H1 (cell line): Measurements from ENCODE around the gene DGKA. TPM values are rescaled to one million over a fixed set of nuclear protein-coding genes. Genes with fewer than 3 reads are reported as not detected.
A peak's percentile ranks its signal among the peaks of the same experiment; 100 is the strongest.

Experiments
- CTCF ChIA-PET: fragments of 300-600 bp; sonication (Branson Sonifier 250); formaldehyde crosslinking; loops from one replicate; lab custom pipeline; 2021; ENCODE audit not compliant: partially characterized antibody; lab: Charles Lee
- POLR2A ChIA-PET: fragments of 300-600 bp; sonication (Branson Sonifier 250); formaldehyde crosslinking; loops from one replicate; lab custom pipeline; 2021; ENCODE audit warnings: inconsistent platforms; ENCODE audit not compliant: partially characterized antibody; lab: Charles Lee
- DNase-seq, 2 experiments: peaks; one replicate each; pipeline versions ENCODE4 v3.0.0 to v3.0.0-alpha.2; 2010 to 2022; ENCODE audit warnings: low spot score in 2 of 2, low read depth in 1 of 2, mixed read lengths in 1 of 2
- FAIRE-seq: peaks from 2 replicates; lab custom pipeline; 2011; peaks lifted over from hg19 to GRCh38; lab: Jason Lieb, UNC
- H2AFZ ChIP-seq: 2 replicates; pipeline ENCODE4 v1.8.1; 2012; ENCODE audit warnings: low read length, inconsistent platforms
- H2AK5ac ChIP-seq: 2 replicates; pipeline ENCODE4 v1.6.1; 2013; ENCODE audit warnings: low read depth, low read length
- H2BK120ac ChIP-seq: replicated peaks from 2 replicates; pipeline ENCODE3; 2013; ENCODE audit warnings: low read depth, low read length, inconsistent platforms
- H2BK12ac ChIP-seq: 2 replicates; pipeline ENCODE4 v1.6.1; 2013; ENCODE audit warnings: low read depth, low read length
- H2BK15ac ChIP-seq: 2 replicates; pipeline ENCODE4 v1.6.1; 2013; ENCODE audit warnings: low read length
- H2BK20ac ChIP-seq: 2 replicates; pipeline ENCODE4 v1.6.1; 2013; ENCODE audit warnings: low read length
- H2BK5ac ChIP-seq: 2 replicates; pipeline ENCODE4 v1.6.1; 2013; ENCODE audit warnings: low read depth, low read length
- H3K14ac ChIP-seq: 2 replicates; pipeline ENCODE4 v1.6.1; 2013; ENCODE audit warnings: inconsistent platforms; ENCODE audit not compliant: insufficient read length
- H3K18ac ChIP-seq: 2 replicates; pipeline ENCODE4 v1.6.1; 2013; ENCODE audit warnings: low read length; ENCODE audit errors: extremely low read depth
- H3K23ac ChIP-seq: 2 replicates; pipeline ENCODE4 v1.6.1; 2013; ENCODE audit warnings: inconsistent platforms; ENCODE audit not compliant: insufficient read length
- H3K23me2 ChIP-seq: 2 replicates; pipeline ENCODE4 v1.6.1; 2013; ENCODE audit warnings: low read depth, low read length
- H3K27ac ChIP-seq: 2 replicates; pipeline ENCODE4 v1.6.1; 2011; ENCODE audit warnings: low read depth, low read length, inconsistent platforms
- H3K27me3 ChIP-seq, 4 experiments: replicated peaks in 1 of 4; 1 replicate in 1 of 4; 2 replicates in 3 of 4; pipeline versions ENCODE4 v1.6.1 to v1.8.1; 2011 to 2013; ENCODE audit warnings: low read length in 3 of 4, mild to moderate bottlenecking in 3 of 4, inconsistent platforms in 2 of 4, mixed read lengths in 2 of 4, moderate library complexity in 1 of 4; ENCODE audit not compliant: control insufficient read depth in 3 of 4, insufficient read depth in 3 of 4; ENCODE audit errors: extremely low read depth in 1 of 4
- H3K36me3 ChIP-seq, 4 experiments: 2 replicates each; pipeline versions ENCODE4 v1.6.1 to v1.8.1; 2011 to 2013; ENCODE audit warnings: mild to moderate bottlenecking in 4 of 4, low read length in 3 of 4, moderate library complexity in 2 of 4, control low read depth in 1 of 4, inconsistent platforms in 1 of 4; ENCODE audit not compliant: insufficient read depth in 4 of 4, control insufficient read depth in 2 of 4
- H3K4ac ChIP-seq: replicated peaks from 2 replicates; pipeline ENCODE3; 2013; ENCODE audit warnings: low read length, low read depth, mixed read lengths, inconsistent platforms; ENCODE audit not compliant: insufficient read length
- H3K4me1 ChIP-seq, 4 experiments: replicated peaks in 1 of 4; 1 replicate in 1 of 4; 2 replicates in 3 of 4; pipeline versions ENCODE4 v1.6.1 to v1.8.1; 2011 to 2013; ENCODE audit warnings: low read length in 3 of 4, inconsistent platforms in 2 of 4, mixed read lengths in 1 of 4; ENCODE audit not compliant: insufficient read depth in 4 of 4, control insufficient read depth in 3 of 4
- H3K4me2 ChIP-seq, 2 experiments: 2 replicates each; pipeline versions ENCODE4 v1.6.1 to v1.8.1; 2011 to 2013; ENCODE audit warnings: low read depth in 2 of 2, low read length in 2 of 2, control low read depth in 1 of 2, inconsistent platforms in 1 of 2, mild to moderate bottlenecking in 1 of 2; ENCODE audit not compliant: insufficient read depth in 1 of 2
- H3K4me3 ChIP-seq, 4 experiments: fragments of 200-600, 300-600 bp in 1 of 4; sonication (generic), shearing (Covaris generic), sonication (Bioruptor Twin) in 1 of 4; 2 replicates each; pipeline versions ENCODE4 v1.5.1 to v1.8.1; 2011 to 2016; ENCODE audit warnings: low read length in 4 of 4, low read depth in 3 of 4, control low read depth in 2 of 4, inconsistent platforms in 2 of 4, mild to moderate bottlenecking in 2 of 4, mixed read lengths in 1 of 4, moderate library complexity in 1 of 4; ENCODE audit not compliant: insufficient read depth in 2 of 4; ENCODE audit errors: extremely low read depth in 1 of 4
- H3K56ac ChIP-seq: replicated peaks from 2 replicates; pipeline ENCODE3; 2013; ENCODE audit warnings: low read depth, mild to moderate bottlenecking, mixed read lengths, low read length, inconsistent platforms; ENCODE audit not compliant: insufficient read length
- H3K79me1 ChIP-seq: 2 replicates; pipeline ENCODE4 v1.6.1; 2013; ENCODE audit warnings: low read depth, low read length, control low read depth
- H3K79me2 ChIP-seq, 2 experiments: 2 replicates each; pipeline versions ENCODE4 v1.6.1 to v1.8.1; 2012 to 2013; ENCODE audit warnings: low read length in 2 of 2, mild to moderate bottlenecking in 2 of 2, inconsistent platforms in 1 of 2; ENCODE audit not compliant: insufficient read depth in 2 of 2, control insufficient read depth in 1 of 2
- H3K9ac ChIP-seq, 4 experiments: replicated peaks in 1 of 4; 1 replicate in 1 of 4; 2 replicates in 3 of 4; pipeline versions ENCODE4 v1.6.1 to v1.8.1; 2011 to 2013; ENCODE audit warnings: low read depth in 3 of 4, low read length in 3 of 4, control low read depth in 2 of 4, mild to moderate bottlenecking in 2 of 4, moderate library complexity in 2 of 4, inconsistent platforms in 1 of 4; ENCODE audit errors: extremely low read depth in 1 of 4
- H3K9me3 ChIP-seq, 2 experiments: 2 replicates each; pipeline versions ENCODE4 v1.6.1 to v1.8.1; 2012 to 2013; ENCODE audit warnings: mild to moderate bottlenecking in 2 of 2, moderate library complexity in 2 of 2, control low read depth in 1 of 2, inconsistent platforms in 1 of 2, low read depth in 1 of 2, low read length in 1 of 2, mixed read lengths in 1 of 2; ENCODE audit not compliant: insufficient read depth in 2 of 2
- H4K20me1 ChIP-seq, 2 experiments: replicated peaks in 1 of 2; 2 replicates each; pipeline versions ENCODE3 to v1.8.1; 2011 to 2013; ENCODE audit warnings: inconsistent platforms in 2 of 2, low read length in 2 of 2, mild to moderate bottlenecking in 1 of 2; ENCODE audit not compliant: insufficient read depth in 2 of 2, control insufficient read depth in 1 of 2
- H4K5ac ChIP-seq: 2 replicates; pipeline ENCODE4 v1.6.1; 2013; ENCODE audit warnings: low read length, low read depth, mixed read lengths, inconsistent platforms; ENCODE audit not compliant: insufficient read length
- H4K8ac ChIP-seq: 2 replicates; pipeline ENCODE4 v1.8.0; 2013; ENCODE audit warnings: mild to moderate bottlenecking, moderate library complexity, low read length, inconsistent platforms; ENCODE audit not compliant: insufficient read depth; ENCODE audit errors: extremely low read depth
- H4K91ac ChIP-seq: replicated peaks from 2 replicates; pipeline ENCODE3; 2013; ENCODE audit warnings: low read length, mixed read lengths, inconsistent platforms; ENCODE audit not compliant: insufficient read length
- MAX ChIP-seq: IDR thresholded peaks from 2 replicates; pipeline ENCODE4 v1.6.1; 2012; ENCODE audit warnings: inconsistent platforms
- RAD21 ChIP-seq, 2 experiments: IDR thresholded peaks in 1 of 2; conservative IDR thresholded peaks in 1 of 2; 2 replicates each; pipeline ENCODE4 v1.6.1; 2011; ENCODE audit warnings: low read depth in 2 of 2, low read length in 2 of 2, improper control_type of control experiment in 1 of 2, inconsistent platforms in 1 of 2, mild to moderate bottlenecking in 1 of 2, moderate library complexity in 1 of 2
- SP1 ChIP-seq: IDR thresholded peaks from 2 replicates; pipeline ENCODE4 v1.6.1; 2011; ENCODE audit warnings: low read depth, low read length
- SRF ChIP-seq: IDR thresholded peaks from 2 replicates; pipeline ENCODE4 v1.6.1; 2011; ENCODE audit warnings: mild to moderate bottlenecking, low read depth, low read length, moderate library complexity
- USF2 ChIP-seq: IDR thresholded peaks from 2 replicates; pipeline ENCODE4 v1.6.1; 2011; ENCODE audit warnings: low read length, improper control_type of control experiment
- WGBS, 2 experiments: shearing (Covaris generic) in 1 of 2; methylation state at CpG; one replicate each; pipeline versions ENCODE4 v1.1.6 to v1.1.7; 2013 to 2015; ENCODE audit warnings: low lambda C conversion rate in 2 of 2, mixed read lengths in 2 of 2, inconsistent platforms in 1 of 2, low coverage in 1 of 2, missing lambda C conversion rate in 1 of 2; ENCODE audit not compliant: insufficient replicate concordance in 2 of 2, insufficient coverage in 1 of 2, insufficient read length in 1 of 2; ENCODE audit errors: extremely low coverage in 1 of 2, missing lambda C conversion rate in 1 of 2; 5-methylcytosine and 5-hydroxymethylcytosine counted together
- polyA plus RNA-seq, 7 experiments: library from polyadenylated mRNA; depleted of rRNA in 3 of 7; stranded (reverse) in 5 of 7; unstranded in 2 of 7; fragments of >200 nt in 5 of 7; fragments of 200-250 nt in 2 of 7; gene quantifications; 1 replicate in 5 of 7; 2 replicates in 1 of 7; 4 replicates in 1 of 7; pipeline versions ENCODE4 v1.2.1 to v1.2.3, GENCODE V29; 2011 to 2013; ENCODE audit warnings: missing spikeins in 2 of 7, mixed read lengths in 2 of 7
- total RNA-seq: library from RNA; stranded (reverse); fragmentation: NEBNext Ultra II Directional; extraction: Animal tissue kit (Norgen Biotek cat#: 25700); gene quantifications from 2 replicates; pipeline ENCODE4 v1.2.1, GENCODE V29; 2021

DGKA gene
- total and polyA plus RNA-seq, 2 of the 8 experiments (the other 6 are each of a cell fraction or from before 2014, with no cell fraction given), result 15.9 to 18.0 TPM

GRCh38 chr12:55925870-55926737 is 4.9 kb upstream of the DGKA start:
- Histone ChIP-seq H2BK20ac (no peak overlapping the region), H3K79me1 (peaks cover 3% of the 10 kb centered on the region; the same call in 1 of the 2 replicates), H3K4ac (no peak overlapping the region), H3K79me2 (peaks cover 15 to 53% of the 10 kb centered on the region in 2 experiments), H3K27me3 (peaks cover 0 to 1% (median under 1%) of the 10 kb centered on the region in 4 experiments; a peak in 1 of 7 replicates), H3K9ac (peak overlapping the region; percentile 54 to 83 (median 81)), H4K20me1 (peaks cover 2 to 10% of the 10 kb centered on the region in 2 experiments), H2AFZ (no peak overlapping the region), H3K36me3 (peaks cover 0 to 12% (median 4%) of the 10 kb centered on the region in 4 experiments; a peak in 5 of 8 replicates), H2BK15ac (no peak overlapping the region), H2BK12ac (no peak overlapping the region), H4K5ac (no peak overlapping the region), H3K4me1 (peaks cover 6 to 13% (median 7%) of the 10 kb centered on the region in 4 experiments; a peak in 6 of 7 replicates), H4K91ac (no peak overlapping the region), H3K4me3 (peak overlapping the region; percentile 90 to 100 (median 94)), H3K4me2 (peak overlapping the region; percentile 88 to 90), H3K18ac (0 out of 2 replicates have a peak overlapping the region, but pooled peaks have one; percentile 53), H2BK120ac (no peak overlapping the region), H3K23ac (no peak overlapping the region), H3K56ac (peak overlapping the region; percentile 5), H3K14ac (no peak overlapping the region), H3K9me3 (no peaks in the 10 kb centered on the region), H3K27ac (peak overlapping the region; percentile 84; the same call in 1 of the 2 replicates), H3K23me2 (peaks cover 7% of the 10 kb centered on the region), H2AK5ac (no peak overlapping the region), H2BK5ac (0 out of 2 replicates have a peak overlapping the region, but pooled peaks have one; percentile 99), H4K8ac (no peak overlapping the region)
- FAIRE-seq (no peak), DNase-seq (no peak)
- TF ChIP-seq RAD21 (IDR thresholded peaks at IDR 0.05 in 1 of 2, conservative IDR thresholded peaks at IDR 0.05 in 1 of 2; ENCODE audit: low read depth in 2 of 2, low read length in 2 of 2), result no peak
- TF ChIP-seq SP1, result no peak
- no peak for TF ChIP-seq SRF
- TF ChIP-seq USF2, result no peak
- no peak for TF ChIP-seq MAX
- ChIA-PET POLR2A (interaction anchor here (0.6 to 4.5 kb wide), 28 partner anchors 9 to 242 kb away, joined by 3 to 53 read pairs (median 6); partner anchors contain the start of genes CD63, DNAJC14, IKZF4 and MMP19), CTCF (interaction anchor here (0.8 to 7.8 kb wide), 20 partner anchors 8 to 201 kb away, joined by 3 to 71 read pairs (median 4); partner anchors contain the start of genes DNAJC14, GDF11, MMP19 and ORMDL2)
- 36% methylated on average over 10 of the region's 10 CpGs; no CpG with 5 or more reads in 1 of the 2 experiments for WGBS, 2 experiments
